GM18519 (cell line): ENCODE data around the gene SH2D3C.

Experiments
- ATAC-seq: cut with Tn5 transposase; IDR thresholded peaks from one replicate; pipeline ENCODE4 v1.9.1; 2021; ENCODE audit warnings: mild to moderate bottlenecking, moderate library complexity; ENCODE audit not compliant: unreplicated experiment, low FRiP score

Gene SH2D3C, protein sequence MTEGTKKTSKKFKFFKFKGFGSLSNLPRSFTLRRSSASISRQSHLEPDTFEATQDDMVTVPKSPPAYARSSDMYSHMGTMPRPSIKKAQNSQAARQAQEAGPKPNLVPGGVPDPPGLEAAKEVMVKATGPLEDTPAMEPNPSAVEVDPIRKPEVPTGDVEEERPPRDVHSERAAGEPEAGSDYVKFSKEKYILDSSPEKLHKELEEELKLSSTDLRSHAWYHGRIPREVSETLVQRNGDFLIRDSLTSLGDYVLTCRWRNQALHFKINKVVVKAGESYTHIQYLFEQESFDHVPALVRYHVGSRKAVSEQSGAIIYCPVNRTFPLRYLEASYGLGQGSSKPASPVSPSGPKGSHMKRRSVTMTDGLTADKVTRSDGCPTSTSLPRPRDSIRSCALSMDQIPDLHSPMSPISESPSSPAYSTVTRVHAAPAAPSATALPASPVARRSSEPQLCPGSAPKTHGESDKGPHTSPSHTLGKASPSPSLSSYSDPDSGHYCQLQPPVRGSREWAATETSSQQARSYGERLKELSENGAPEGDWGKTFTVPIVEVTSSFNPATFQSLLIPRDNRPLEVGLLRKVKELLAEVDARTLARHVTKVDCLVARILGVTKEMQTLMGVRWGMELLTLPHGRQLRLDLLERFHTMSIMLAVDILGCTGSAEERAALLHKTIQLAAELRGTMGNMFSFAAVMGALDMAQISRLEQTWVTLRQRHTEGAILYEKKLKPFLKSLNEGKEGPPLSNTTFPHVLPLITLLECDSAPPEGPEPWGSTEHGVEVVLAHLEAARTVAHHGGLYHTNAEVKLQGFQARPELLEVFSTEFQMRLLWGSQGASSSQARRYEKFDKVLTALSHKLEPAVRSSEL

DNA sequence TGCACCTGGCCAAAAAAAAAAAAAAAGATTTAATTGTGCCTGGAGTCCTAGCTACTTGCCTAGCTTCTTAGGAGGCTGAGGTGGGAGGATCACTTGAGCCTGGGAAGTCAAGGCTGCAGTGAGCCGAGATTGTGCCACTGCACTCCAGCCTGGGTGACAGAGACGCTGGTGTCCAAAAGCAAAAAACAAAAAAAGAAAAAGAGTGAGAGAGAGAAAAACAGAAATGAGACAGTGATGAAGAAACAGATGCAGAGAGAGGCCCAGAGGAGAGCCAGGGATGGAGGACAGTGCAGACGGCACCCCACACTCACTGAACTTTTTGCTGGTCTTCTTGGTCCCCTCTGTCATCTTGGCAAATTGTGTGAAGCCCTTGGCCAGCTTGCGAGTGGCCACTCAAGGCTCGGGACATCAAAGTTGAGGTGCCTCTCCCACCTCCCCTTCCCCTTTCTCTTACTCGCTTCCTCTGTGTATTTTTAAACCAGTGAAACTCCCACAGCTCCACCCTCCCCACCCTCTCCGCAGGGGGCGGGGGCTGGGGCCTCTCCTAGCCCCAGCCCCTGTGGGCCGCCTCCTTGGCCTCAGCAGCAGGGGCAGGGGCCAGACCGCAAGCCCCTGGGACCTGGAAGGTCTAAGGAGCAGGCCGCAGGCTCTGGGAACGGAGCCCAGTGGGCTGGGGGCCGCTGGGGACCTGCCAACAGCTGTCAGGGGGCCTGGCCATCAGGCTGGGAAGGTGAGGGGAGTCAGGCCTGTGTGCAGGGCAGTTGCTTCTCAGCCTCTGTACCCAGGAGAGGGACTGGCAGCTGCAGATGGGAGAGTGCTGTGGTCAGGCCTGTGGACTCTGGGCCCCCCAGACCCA, at the start of gene SH2D3C:
TSS of gene SH2D3C (minus strand) at position 387 of the 856 bp plus-strand sequence. CDS start at position 348, 39 bp downstream.
- ATAC-seq: no peak

DNA sequence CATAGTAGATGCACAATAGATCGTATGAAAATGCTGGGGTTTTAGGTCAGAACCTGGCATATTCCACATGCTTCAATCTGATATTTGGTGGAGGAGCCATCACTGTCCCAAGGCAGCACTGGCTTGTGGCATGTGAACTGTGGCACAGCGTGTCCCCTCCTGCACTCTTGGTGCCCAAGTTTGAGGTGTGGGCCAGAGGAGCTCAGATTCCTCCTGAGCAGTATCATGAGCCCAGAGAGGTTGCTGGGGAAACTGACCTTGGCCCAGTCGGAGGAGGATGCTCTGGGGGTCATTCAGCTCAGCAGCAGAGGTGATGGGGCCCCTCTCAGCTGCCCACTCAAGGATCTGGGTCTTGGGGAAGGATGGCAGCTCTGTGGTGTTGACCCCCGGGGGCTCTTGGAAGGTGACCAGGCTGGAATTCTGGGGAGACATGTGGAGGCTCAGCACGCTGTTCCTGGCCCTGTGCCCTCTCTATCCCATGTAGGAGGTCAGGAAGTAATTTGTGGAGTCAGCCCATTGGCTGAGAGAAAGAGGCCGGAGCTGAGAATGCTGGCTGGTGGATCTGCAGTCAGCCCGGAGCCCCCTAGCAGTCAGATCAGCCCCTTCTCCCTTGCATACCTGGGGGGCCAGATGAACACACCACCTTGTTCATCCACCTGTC, 47.9 kb upstream of the SH2D3C start:
- ATAC-seq: no peak

DNA sequence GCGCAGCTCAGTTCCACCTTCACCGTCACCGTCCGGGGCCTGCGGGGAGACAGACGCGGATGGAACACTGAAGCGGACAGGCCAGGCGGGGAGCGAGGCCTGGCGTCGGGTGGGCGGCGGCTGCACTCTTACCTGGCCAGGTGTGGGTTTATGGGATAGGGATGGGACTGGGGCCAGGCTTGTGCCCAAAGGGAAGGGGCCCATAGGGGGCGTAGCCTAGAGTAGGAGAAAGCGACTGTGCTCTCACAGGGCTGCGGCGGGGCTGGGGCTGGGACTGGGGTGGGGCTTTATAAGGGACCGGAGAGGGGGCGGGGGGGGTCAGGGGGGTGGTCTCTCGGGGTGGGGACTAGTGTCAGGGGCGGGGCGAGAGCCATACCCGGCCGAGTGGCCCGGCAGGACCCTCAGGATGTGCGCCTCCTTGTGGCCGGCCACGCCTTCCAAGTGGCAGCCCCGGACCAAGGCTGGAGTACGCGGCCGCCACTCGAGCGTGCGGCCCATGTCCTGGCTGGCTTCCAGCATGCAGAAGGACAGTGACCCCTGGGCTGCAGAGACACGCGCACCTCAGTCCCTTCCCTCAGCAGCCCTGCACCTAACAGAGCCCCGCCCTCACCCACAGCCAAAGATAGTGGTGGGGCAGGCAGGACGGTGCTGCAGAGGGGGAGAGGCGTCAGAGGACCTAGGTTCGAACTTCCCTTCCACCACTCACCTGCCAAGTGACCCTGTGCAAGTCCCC, 47.0 kb upstream of the SH2D3C start:
- no peak for ATAC-seq

DNA sequence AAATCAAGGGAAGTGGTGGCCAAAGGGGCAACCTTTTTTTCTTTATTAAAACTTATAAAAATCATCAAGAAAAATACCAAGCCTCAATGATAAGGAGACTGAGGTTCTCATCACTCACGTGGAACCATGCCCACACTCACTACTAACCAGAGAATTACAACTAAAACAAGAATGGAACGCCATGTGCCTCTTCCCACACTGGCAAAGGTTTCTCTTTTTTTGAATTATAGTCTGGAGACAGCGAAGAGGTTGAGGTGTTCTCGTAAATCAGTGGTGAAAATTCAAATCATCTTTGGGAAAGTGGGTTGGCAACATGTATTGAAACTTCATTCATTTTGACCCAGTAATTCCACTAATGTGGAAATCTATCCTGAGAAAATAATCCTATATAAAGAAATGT, 43.6 kb upstream of the SH2D3C start:
- ATAC-seq: no peak

DNA sequence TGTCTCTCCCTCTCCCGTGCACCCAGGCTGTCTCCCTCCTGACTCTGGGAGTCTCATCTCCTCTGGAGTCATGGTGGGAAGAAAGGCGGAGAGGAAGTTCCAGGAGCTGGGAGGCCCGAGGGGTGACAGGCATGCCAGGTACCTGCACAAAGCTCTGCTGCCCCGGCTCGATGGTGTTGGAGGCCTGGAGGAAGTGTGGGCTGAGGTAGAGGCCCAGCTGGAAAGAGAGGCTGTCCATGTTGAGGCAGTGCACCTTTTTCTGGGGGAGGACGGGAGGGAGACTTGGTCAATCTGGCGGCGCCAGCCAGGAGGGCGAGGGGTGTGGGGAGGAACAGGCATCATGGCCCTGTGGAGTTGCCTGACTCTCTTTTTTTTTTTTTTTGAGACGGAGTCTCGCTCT, 40.1 kb upstream of the SH2D3C start:
- ATAC-seq: no peak

DNA sequence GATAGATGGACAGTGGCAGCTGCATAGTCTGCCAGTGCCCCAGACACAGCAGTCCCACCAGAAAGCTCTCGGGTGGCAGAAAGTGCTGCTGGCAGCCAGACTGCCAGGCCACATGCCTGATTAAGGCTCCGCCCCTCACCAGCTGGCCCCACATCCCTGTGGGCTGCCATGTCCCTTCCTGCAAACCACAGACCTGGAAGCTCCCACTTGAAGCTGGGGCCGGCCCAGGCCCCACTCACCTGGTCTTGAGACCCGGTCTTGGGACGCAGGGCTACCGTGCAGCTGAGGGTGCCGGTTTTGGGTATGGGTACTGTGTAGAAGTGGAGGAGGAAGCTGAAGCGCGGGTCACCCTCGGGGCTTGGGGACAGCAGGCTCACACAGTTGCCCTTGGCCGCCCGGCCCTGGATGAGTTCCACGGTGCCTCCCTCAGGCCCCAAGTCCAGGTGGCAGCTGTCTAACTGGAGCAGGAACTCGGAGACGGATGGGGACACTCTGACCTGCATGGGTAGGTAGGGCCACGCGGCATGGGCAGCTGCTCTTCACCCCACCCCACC, 39.5 kb upstream of the SH2D3C start:
- ATAC-seq: no peak

DNA sequence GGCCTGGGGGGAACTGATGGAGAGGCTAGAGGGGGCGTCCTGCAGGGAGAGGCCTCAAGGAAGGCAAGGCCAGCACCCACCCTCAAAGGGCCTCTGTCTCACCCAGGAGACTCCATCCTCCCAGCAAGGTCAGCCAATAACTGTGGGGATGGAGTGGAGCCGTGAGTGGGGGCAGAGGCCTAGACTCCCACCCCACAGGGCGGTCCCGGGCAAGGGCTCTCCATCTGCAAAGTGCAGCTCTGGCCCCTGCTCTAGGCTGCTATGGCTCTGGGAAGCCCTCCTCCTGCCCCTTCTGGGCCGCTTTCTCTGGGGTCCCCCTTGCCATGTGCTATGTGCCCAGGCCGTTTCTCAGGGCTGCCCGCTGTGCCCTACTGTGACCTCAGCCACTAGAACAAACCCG, 38.3 kb upstream of the SH2D3C start:
- ATAC-seq: no peak

DNA sequence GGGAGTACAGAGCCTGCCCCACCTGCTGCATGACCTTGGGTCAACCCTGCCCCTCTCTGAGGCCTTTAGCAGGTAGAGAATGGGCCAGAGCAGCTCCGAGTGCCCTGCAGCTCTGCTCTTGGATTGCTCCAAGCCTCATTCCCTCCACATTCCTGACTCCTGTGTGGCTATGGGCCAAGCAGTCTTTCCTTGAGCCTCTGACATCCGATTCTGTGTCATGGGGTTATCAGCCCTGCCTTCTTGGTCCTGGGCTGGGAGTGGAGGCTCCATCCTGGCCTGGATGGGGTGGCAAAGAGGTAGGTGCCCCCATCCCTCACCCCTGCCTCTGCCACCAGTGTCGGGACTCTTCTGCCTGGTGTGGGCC, 37.9 kb upstream of the SH2D3C start:
- ATAC-seq: no peak

DNA sequence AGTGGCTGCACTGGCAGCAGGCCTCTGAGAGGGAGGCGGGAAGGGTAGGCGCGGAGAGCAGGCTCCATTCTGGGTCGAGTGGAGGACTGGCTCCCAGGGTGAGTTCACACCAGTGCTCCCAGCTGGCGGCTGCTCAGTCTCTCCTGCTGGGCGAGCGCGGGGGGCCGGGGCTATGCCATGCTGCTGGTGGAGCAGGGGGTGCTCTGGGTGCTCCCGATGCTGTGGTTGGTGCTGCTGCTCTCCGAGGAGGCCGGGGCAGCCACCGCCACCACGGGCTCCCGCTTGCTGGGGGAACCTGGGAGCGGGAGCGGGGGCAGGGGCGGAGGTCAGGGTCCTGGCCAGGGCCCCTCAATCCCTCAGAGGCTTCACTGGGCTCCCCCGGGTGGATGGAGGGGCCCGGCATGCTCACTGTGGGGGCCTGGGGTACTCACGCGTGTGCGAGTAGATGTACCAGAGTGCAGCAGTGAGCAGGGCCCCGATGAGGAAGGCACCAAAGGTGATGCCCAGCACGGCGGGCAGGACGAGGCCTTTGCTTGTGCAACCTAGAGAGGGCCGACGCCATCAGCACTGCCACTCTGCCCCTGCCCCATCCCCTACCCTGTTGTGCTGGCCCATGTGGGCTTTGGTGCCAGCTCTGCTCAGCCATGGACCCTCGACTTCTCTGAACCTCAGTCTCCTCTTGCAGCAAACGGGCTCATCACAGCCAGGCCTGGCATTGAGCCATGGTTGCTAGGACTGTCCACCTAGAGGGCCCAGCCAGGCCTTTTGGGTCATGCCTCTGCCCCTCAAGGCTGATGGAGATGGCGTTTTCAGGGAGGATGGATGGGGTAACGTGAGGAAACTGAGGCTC, 37.3 kb upstream of the SH2D3C start:
- ATAC-seq: no peak

DNA sequence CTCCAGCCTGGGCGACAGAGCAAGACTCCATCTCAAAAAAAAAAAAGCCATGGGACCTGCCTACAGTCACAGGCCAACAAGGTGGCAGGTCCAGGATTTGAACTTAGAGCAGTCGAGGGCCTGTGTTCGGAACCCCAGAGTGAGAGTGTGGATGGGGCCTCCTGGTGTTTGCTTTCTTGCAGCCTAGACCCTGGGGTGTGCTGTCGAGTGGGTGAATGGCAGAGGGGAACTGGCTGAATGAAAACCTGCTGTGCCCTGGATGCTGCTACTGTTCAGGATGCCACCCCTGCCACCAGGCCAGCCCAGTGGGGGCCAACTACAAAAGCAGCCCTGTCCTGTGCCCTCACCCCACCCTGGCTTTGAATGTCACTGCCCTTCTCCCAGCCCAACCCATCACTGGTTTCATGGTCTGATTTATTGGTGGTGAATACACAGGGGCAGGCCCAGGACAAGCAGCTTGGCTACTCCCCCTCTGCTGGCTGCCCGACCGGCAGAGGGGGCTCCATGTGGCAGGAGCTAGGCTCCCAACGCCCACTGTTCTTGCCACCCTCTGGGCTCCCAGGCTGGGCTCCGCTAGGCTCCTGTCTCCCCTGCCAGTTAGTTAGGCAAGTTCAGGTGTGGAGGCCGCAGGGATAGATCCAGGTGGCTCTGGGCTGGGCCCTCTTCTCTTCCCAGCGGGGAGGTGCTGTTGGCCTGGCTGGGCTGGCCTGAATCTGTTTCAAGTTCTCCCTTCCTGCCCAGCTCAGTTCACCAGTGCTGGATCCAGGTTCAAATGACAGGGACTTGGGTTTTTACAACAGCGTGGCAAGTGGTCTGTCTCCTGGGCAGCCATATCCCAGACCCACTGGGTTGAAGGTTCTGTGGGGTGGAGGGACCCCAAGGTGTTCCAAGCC, 36.4 kb upstream of the SH2D3C start:
- ATAC-seq: no peak

DNA sequence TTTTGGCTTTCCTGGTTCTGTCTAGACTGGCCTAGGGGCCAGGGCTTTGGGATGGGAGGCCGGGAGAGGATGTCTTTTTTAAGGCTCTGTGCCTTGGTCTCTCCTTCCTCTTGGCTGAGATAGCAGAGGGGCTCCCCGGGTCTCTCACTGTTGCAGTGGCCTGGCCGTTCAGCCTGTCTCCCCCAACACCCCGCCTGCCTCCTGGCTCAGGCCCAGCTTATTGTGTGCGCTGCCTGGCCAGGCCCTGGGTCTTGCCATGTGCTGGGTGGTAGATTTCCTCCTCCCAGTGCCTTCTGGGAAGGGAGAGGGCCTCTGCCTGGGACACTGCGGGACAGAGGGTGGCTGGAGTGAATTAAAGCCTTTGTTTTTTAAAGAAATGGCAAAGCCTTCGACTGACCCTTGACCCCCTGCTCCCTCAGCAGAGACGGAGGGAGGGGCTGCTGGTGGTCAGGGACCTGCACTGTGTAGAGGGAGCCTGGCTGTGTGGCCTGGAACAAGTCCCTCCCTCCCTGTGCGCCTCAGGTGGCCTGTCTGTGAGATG, 35.3 kb upstream of the SH2D3C start:
- ATAC-seq: no peak

DNA sequence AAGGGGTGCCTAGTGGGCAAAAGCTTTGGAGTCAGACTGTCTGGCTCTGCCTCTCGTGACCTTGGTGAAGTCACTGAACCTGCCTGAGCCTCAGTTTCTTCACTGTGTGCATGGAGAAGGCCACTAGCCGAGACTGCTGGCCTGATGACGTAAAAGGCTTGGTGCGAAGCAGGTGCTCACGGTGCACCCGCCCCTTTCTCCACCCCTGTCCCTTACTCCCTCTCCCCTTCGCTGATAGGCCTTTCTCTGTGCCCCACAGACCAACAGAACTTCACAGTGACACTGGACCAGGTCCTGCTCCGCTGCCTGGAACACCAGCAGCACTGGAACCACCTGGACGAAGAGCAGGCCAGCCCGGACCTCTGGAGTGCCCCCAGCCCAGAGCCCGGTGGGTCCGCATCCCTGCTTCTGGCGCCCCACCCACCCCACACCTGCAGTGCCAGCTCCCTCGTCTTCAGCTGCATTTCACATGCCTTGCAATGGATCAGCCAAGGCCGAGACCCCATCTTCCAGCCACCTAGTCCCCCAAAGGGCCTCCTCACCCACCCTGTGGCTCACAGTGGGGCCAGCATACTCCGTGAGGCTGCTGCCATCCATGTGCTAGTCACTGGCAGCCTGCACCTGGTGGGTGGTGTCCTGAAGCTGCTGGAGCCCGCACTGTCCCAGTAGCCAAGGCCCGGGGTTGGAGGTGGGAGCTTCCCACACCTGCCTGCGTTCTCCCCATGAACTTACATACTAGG, 34.6 kb upstream of the SH2D3C start:
- ATAC-seq: no peak

DNA sequence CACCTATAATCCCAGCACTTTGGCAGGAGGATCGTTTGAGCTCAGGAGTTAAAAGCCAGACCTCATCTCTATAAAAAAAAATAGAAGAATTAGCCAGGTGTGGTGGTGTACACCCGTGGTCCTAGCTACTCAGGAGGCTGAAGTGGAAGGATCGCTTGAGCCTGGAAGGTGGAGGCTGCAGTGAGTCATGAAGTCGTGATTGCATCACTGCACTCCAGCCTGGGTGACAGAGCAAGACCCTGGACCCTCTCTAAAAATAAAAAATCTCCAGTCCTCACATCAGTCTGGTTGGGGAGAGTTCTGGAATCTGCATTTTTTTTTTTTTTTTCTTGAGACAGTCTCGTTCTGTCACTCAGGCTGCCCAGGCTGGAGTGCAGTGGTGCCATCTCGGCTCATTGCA, 33.5 kb upstream of the SH2D3C start:
- no peak for ATAC-seq

DNA sequence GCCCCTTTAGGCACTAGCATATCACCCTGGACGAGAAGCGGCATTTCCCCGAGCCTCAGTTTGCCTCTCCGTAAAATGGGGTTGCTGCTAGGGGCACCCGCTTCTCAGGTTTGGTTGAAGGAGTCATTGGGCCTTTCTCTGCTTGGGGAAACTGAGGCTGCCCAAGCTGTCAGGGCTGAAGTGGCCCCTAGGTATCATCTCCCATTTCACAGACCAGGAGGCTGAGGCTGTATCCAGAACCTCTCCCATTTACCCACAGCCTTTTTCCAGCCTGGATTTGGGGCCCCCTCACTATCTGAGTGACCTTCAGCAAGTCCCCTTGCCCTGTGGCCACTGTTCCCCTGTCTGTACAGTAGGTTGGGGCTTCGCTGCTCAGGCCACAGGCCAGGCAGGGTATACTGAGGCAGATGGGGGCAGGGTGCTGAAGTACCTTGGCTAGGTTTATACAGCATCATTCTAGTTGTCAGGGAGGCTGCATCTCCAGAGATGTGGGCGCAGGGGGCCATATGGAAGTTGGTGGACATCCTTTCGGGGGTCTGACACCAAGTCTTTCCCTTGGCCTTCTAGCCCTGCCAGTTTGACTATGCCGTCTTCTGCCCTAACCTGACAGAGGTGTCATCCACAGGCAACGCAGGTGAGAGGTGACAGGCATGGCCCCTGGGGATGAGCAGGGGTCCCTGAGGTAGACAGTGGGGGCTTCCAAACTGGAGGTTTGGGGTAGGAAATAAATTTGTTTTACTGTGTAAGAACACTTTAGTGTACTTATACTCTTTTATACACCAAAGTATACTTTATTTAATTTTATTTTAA, 32.1 kb upstream of the SH2D3C start:
- no peak for ATAC-seq

DNA sequence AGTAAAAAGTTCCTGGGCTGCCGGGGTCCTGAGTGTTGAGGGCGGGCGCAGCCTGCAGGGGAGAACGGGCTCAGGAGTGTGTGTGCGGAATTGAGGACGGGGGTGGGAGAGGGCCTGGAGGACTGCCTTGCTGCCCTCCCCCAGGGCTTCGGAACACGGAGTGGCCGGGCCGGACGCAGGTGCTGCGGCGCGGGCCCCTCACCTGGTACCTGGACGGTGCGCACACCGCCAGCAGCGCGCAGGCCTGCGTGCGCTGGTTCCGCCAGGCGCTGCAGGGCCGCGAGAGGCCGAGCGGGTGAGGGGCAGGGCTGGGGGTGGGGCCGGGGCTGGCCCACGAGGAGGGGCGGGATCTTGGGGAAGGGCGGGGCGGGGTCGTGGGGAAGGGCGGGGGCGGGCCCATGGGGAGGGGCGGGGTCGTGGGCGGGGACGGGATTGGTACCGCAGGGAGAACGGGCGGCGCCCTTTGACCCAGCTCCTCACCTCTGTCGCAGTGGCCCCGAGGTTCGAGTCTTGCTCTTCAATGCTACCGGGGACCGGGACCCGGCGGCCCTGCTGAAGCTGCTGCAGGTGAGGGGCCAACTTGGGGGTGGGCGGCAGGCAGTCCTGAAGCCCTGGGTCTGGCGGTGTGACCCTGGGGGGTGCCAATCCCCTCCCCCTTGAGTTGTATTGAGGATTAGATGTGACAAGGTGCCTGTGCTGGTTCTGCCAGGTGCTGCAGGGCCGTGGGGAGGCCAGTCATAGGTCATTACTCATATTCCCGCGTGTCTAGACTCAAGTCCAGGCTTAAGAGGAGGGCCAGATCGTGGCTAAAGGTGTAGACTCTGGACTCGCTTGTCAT, 31.3 kb upstream of the SH2D3C start:
- ATAC-seq: no peak
